Stimulated activated CD8-positive, alpha-beta memory T cell treated with anti-CD3 and anti-CD28 coated beads, Interleukin-2, amount 100 ng/mL, for 1 hour (primary cell): ENCODE results near the gene LYZL1.
"Not testable (repeated sequence)": the region's sequence is repeated elsewhere in the genome, so short reads cannot be mapped to it uniquely, and the experiment has no call there.

Experiments
- DNase-seq, 2 donors: peaks; one replicate each; pipeline ENCODE4 v3.0.0-alpha.2; 2020; ENCODE audit warnings: low read depth in 2 of 2

LYZL1 gene

DNA sequence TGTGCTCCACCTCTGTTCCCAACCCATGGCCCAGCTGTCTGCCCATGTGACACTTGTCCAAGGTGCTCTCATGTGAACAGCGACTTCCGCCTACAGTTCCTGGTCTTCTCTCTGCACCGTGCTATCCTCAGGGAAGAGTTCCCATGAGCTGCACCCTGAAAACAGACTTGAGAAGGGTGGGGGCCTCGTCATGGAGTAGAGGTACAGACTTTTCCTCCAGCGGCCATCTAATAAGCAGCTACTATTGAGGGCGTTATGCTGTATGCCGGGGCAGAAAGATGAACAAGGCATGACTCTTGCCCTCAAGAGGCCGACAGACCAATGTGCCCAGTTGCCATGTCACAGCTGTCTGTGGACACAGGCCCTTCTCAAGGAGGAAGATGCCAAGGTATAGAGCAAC, 25.4 kb upstream of the LYZL1 start:
- no peak for DNase-seq

DNA sequence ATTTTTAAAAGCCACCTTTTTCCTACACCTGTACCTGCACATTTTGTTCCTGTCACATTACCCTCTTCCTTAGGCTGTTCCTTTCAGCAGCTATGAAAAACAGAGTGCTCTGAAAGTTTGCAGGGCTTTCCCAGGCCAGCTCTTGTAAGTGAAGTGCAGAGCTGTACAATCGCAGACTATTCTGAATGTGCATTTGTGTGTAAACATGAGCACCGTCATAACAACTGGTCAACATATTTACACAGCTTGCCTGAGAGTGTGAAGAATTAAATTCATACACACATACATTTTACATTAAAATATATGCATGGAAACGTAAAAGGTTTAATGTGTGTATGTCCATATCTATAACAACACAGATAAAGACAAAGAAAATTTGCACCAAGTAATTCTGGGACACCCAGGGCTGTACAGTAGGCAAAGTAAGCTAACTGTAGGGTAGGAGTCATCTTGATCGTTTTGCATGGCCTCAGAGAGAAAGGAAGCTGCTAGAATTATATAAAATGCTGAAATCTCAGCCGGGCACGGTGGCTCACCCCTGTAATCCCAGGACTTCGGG, 23.6 kb upstream of the LYZL1 start:
- DNase-seq = no peak

DNA sequence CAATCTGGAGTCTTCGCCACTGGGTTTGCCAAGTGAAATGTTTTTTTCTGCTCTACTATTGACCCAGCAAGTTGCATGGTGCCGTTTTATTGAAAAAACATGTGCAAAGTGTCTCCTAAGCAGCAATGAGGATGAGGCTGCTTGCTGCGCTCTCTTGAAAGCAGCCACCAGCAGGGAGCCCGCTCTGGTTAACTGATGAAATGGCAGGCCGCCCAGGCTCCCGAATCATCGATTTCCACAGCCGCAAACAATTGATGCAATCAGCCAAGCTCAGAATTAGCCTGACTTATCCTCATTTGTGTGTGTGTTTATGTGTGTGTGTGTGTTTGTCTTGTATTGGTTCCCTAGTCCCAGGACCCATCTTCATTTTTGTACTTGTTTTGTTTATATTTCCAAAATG, 22.2 kb upstream of the LYZL1 start:
- DNase-seq = no peak

DNA sequence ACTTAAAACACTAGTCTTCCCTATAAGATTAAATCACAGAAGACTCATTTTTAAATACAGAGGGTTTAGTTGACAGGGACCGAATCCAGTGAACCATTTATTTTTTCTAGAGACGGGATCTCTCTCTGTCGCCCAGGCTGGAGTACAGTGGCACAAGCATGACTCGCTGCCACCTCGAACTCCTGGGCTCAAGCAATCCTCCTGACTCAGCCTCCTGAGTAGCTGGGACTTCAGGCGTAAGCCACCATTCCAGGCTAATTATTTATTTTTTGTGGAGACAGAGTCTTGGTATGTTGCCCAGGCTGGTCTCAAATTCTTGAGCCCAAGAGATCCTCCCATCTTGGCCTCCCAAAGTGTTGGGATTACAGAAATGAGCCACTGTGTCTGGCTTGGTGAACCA, 20.9 kb upstream of the LYZL1 start:
- DNase-seq = no peak

DNA sequence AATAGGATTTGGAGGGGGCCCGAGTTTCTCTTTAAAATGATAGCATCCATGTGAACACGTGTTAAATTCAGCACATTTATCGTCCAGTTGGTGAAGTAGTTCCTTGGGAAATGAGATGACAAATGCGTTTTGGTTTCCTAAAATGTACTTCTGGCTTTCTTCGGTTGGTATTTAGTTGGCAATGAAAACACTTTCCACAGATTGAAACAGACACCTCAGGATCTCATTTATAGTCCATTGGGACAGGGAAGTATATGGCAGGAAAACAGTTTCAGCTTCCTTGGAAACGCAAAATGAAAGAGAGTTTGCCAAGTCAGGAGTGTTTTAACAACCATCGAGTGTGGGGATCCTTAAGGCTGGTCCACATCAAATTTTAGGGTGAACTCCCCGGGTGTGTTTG, 19.4 kb upstream of the LYZL1 start:
- no peak for DNase-seq

DNA sequence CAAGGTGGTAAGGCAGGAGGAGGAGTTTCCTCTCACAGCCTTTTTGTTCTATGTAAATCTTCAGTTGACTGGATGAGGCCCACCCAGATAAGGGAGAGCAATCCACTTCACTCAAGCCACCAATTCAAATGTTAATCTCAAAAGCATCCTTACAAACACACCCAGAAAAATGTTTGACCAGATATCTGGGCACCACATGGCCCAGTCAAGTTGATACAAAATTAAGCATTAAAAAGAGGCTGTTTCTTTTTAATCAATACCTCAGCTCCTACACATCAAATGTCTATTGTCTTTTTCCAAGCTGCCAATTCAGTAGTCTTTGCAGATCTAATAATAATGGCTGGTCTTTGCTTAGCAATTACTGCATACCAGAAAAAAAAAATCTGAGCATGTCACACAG, 18.0 kb upstream of the LYZL1 start:
- no peak for DNase-seq

DNA sequence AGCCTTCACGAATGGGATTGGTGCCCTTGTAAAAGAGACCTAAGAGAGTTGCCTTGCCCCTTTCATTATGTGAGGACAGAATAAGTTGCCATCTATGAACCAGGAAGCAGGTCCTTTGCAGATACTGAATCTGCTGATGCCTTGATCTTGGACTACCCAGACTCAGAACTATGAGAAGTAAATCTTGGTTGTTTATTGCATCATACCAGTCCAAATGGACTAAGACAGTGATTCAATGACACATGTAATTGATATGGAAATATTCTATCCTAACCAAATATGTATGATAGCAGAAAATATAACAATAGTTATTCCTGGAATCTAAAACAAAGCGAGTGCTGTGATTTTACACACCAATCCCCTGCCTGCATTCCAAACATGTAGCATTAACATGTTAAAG, 17.0 kb upstream of the LYZL1 start:
- no peak for DNase-seq

DNA sequence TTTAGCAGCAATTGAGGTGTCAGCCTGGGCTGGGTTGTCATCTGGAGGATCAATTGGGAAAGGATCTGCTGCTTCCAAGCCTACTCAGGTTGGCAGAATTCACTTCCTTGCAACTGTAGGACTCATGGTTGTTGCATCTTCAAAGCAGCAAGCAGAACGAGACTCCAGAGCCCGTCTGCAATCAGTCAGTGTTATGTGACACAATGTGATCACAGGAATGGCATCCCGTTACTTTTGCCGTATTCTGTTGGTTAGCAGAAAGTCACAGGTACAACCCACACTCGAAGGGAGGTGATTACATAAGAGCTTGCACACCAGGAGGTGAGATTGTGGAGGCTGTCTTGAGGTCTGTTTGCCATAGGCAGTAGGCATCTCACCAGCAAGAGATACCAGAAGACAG, 15.4 kb upstream of the LYZL1 start:
- DNase-seq = no peak

DNA sequence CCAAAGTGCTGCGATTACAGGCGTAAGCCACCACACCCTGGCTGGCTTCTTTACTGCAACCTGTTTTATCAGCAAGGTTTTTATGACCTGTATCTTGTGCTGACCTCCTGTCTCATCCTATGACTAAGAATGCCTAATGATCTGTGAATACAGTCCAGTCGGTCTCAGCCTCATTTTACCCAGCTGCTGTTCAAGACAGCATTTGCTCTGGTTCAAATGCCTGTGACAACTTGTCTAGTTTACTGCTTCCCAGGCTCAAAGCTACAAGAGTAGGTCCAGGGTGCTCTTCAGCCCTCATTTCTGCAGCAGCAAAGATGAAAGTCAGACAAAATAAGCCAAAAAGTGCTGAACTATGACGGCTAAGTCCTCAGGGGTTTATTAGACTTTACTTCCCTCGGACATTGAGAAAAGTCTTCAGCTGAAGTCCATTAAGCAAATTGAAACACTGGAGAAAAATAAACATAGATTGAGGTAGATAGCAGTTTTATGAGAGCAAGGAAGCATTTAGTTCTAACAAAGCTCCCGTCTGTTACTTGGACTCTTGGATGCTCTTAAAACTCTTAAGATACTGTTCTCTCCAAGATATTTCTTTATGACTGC, 12.5 kb upstream of the LYZL1 start:
- no peak for DNase-seq

DNA sequence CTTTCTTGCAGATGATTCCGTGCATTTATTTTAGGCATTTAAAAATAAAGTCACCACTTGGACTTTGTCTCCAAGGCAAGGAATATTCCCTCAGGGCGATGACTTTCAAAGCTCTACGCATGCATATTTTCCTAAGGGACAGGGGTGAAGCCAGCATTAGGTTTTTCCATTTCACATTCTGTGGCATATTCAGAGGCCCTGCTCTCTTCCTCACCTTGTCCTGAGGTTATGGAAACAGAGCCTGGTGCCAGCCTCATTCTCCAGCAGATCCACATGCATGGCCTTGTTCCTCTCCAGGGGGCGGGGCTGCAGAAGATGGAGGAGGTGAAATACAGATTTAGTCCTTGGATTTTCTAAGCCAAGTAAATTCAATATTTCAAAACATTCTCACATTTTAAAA, 11.6 kb upstream of the LYZL1 start:
- no peak for DNase-seq

DNA sequence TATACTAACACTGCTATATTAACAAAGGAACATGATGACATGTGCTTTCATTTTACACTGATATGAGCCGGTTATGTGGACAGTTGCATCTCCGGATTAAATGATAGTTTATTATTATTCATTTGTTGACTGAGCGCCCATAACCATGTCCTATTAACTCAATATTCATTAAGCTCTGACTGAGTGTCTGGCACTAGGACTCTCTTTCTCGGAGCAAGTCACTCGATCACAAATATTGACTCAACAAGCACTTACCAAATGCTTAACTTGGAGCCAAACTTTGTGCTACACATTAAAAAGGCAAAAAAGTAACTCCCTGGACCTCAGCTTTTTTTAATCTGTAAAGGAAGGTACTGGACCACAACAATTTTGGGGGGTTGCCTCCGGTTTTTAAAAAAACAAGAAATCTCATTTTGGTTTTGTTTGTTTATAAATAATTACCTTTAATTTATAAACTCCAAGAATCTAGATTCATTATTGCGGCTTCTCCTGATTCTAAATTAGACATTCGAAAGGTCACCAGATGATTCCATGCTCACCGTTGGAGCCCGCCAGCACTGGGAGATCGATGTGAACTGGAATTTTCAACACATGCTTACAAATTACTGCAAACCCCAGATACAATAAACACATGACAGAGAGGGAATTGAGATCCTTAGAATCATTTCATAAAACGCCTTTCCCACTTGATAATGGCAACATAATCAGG, 8.9 kb upstream of the LYZL1 start:
- no peak for DNase-seq

DNA sequence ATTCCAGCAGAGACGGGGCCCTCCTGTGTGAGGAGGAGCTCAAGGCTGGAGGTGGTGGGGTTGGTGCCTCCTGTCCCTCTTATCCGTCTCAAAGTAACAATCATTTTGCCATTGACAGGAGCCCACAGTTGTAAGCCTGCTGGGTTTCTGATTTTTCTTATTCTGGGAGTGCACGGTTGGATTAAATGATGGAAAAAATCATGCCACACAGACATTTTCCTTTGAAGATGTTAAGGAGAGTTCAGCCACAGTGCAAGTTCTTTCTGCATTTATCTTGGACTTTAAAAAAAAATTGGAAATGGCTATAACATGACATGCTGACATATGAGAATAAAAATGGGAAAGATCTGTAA, 8.4 kb upstream of the LYZL1 start:
- DNase-seq = no peak

DNA sequence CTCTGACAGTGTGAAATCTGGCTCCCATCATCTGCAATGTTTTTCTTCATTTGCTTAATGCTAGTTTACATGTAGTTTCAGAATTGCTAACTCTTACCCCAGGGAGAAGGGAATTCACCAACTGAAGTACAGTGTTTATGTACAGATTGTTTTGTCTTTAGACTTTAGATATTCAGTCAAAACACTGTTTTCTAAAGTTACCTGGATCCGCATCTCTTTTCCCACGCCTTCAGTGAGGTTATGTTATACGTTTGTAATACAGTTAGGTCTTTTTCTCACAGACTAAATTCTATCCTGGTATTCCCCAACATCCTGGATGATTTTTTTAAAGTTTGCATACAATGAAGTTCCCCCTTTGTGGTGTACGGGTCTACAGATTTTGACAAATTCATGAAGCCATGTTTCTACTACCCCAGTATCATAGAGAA, 3.2 kb upstream of the LYZL1 start:
- DNase-seq = no peak

DNA sequence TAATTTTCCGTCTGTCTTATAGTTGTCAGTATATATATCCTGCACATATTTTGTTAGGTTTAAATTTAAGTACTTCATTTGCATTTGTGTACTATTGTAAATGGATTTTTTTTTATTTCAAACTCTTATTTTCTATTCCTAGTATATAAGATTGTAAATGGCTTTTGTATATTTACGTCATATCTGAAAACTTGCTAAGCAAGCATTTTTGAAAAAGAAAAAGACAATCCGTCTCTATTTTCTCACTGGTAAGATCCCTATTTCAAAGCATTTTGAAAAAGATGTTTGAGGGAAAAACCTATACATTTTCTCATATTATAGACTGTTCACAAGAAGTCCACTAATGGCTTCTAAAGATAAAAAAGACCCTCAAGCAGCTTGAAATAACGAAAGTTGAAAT, 1.2 kb upstream of the LYZL1 start:
- no peak for DNase-seq

DNA sequence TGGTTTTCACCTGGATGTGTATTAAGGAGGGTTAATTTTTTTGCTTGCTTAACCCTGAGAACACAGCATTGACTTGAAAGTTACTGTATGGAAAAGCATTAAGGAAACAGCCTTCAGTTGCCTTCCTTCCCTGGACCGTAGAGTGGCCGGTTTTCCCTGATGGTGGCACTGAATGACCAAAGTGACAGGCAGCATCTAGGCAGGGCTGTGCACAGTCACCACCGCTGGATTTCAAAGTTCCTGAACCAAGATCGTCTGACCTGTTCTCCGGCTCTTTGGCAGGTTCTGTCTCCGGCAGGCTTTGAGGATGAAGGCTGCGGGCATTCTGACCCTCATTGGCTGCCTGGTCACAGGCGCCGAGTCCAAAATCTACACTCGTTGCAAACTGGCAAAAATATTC, 2.7 kb downstream of the LYZL1 start:
- DNase-seq = not testable (repeated sequence)

DNA sequence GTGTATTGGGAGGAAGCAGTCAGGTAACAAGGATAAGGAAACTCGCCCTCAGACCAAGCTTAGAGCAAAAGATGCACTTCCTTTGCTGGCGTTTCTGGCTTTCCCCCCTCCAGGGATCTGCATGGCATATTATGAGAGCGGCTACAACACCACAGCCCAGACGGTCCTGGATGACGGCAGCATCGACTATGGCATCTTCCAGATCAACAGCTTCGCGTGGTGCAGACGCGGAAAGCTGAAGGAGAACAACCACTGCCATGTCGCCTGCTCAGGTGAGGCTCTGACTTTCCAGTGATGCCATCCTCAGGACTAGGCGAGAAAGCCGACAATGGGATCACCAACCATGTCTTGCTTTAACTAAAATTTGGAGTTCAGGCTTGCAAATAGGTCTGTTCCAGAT, 3.5 kb downstream of the LYZL1 start:
- DNase-seq = not testable (repeated sequence)

DNA sequence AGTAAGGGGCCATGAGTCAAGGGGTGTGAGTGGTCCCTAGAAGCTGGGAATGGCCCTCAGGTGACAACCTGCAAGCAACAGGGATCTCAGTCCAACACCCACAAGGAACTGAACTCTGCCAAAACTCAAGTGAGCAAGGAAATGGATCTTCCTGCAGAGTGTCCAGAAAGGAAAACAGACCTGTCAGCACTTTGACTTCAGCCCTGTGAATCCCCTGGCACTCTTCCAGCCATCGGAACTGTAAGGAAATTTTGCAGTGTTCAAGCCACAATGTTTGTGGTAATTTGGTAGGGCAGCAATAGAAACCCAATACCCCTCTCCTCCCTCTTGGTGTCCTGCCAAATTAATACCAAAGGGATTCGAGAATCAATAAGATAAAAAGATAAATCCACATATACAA, 6.9 kb downstream of the LYZL1 start:
- DNase-seq = no peak

DNA sequence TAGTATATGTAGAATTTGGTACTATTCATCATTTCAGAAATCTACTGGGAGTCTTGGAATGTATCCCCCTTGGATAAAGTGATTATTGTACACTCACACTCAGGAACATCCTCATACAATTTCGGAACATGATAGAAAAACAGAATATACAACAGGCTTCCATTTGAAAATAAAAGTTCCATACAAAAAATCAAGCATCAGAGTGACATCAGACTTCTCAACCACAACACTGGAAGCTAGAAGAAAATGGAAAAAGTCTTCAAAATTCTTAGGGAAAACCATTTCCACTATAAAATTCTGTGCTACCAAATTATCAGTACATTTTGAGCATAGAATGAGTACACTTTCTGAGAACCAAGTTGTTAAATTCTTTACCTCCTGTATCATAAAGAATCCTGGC, 8.8 kb downstream of the LYZL1 start:
- DNase-seq = no peak

DNA sequence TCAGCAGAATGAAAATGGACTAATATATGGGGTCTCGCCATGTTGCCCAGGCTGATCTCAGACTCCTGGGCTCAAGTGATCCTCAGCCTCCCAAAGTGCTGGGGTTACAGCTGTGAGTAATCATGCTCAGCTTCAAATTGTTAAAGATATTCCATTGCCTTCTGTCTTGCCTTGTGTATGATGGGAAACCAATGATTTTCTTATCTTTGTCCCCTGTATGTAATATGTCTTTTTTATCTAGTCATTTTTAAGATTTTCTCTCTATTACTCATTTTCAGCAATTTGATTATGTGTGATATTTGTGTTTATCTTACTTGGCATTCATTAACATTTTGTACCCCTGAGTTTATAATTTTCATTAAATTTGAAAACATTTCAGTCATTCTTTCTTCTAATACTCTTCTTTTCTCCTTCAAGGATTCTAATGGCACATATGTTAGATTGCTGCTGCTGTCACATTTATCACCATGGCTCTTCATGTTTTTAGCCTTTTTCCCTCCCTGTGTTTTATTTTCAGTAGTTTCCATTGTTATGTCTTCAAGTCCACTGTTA, 12.6 kb downstream of the LYZL1 start:
- DNase-seq = no peak

DNA sequence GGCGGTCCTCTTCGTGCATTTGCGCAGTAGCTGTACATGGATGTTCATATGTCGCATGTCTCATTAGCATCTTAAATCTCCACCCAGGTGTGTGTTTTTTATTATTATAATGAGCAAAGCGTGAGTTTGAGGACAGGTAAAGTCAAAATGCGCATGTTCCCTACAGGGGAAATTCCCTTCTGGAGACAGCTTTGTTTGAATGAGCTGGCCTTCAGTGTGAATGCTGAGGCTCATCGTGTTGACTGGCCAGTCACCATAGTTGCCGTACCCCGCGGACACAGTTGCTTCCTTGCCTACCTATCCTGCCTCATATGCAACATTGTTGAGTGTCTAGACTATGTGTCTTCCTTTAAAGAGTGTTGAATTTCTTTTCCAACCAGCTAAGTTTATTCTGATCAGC, 13.6 kb downstream of the LYZL1 start:
- DNase-seq = no peak

DNA sequence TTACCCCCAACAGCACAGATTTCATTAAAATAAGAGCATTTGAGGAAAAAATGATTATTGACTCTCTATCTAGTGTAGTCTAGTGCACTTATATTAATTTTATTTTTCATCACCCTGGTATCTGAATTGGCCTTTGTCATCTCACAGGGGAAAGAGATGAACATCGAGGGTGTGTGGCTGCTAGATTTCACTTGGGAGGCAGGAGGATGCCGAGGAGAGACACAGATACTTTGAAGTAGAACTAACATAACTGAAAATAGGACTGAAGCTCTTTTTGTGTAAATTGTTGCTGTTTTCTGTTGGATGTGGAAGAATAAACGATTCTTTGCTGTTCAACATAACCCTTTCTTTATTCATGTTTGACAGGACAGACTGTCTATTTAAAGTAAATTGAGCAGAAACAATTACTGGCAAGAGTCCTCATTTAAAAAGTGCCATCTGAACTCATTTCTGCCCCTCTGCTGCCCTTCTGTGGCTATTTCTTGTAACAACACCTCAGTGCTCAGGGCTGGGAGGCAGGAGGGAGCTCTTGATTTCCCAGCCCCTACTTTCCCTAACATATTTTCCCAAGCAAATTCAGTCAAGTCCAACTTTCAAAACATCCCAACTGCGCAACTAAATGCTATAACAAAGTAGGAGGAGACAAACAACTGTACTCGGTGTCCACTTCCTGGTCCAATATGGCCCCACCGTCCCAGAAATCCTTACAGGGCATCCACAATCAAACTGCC, 15.6 kb downstream of the LYZL1 start:
- no peak for DNase-seq

DNA sequence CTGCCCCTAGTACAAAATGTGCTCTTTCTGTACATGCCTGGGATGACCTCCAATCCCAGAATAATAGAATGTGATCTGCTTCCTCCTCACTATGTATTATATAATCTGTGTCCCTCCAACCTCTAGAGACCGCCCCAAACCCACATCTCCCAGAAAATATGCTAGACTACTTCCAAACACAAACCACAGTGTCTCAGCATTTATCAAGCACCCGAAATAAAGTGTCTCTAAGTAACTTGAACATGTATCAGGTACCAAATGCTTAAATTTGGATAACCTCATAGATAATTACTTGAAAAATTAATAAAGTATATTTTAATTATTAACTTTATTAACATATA, 16.1 kb downstream of the LYZL1 start:
- DNase-seq = no peak

DNA sequence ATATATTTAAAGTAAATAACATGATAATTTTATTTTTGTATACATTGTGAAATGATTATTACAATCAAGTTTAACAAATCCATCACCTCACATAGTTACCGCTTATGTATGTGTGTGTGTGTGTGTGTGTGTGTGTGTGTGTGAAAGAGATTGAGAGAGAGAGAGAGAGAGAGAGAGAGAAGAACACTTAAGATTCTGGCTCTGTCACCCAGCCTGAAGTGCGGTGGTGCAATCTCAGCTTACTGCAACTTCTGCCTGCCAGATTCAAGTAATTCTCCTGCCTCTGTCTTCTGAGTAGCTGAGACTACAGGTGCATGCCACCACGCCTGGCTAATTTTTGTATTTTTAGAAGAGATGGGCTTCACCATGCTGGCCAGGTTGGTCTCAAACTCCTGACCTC, 17.8 kb downstream of the LYZL1 start:
- no peak for DNase-seq
